ENCODE measurements around the gene CRY1. TPM values are rescaled to one million over a fixed set of nuclear protein-coding genes. Genes with fewer than 3 reads are reported as not detected.

The CRY1 gene
- total RNA-seq, 1 experiment from 2014 or later: 38.4 TPM

- Histone ChIP-seq H3K4me1 (replicated peaks) (peaks cover 54% of the 10 kb centered on the region), H3K27ac (no peak overlapping the region), H3K4me3 (no peak overlapping the region), H3K9me3 (replicated peaks) (no peaks in the 10 kb centered on the region), H3K27me3 (replicated peaks) (no peaks in the 10 kb centered on the region), H3K36me3 (peaks cover 61% of the 10 kb centered on the region)
- no peak for DNase-seq (ENCODE audit: low read depth in 1 of 2, low spot score in 2 of 2)
Observed at GRCh38 chr12:106975993-106976658, 117.2 kb downstream of the CRY1 start.

GRCh38 chr12:106975098-106975497 lies 118.3 kb downstream of the CRY1 start:
- Histone ChIP-seq H3K4me3 (no peak overlapping the region), H3K4me1 (replicated peaks) (peaks cover 54% of the 10 kb centered on the region), H3K27ac (no peak overlapping the region), H3K27me3 (replicated peaks) (no peaks in the 10 kb centered on the region), H3K36me3 (peaks cover 65% of the 10 kb centered on the region), H3K9me3 (replicated peaks) (no peaks in the 10 kb centered on the region)
- no peak for DNase-seq (ENCODE audit: low read depth in 1 of 2, low spot score in 2 of 2)

GRCh38 chr12:106974511-106974910 lies 118.8 kb downstream of the CRY1 start:
- no peak overlapping the region for H3K27ac ChIP-seq
- DNase-seq (ENCODE audit: low read depth in 1 of 2, low spot score in 2 of 2): no peak
- peaks cover 53% of the 10 kb centered on the region for H3K4me1 ChIP-seq (replicated peaks)
- peaks cover 67% of the 10 kb centered on the region for H3K36me3 ChIP-seq
- H3K4me3 ChIP-seq: no peak overlapping the region
- no peaks in the 10 kb centered on the region for H3K27me3 ChIP-seq (replicated peaks)
- no peaks in the 10 kb centered on the region for H3K9me3 ChIP-seq (replicated peaks)

- Histone ChIP-seq H3K36me3 (peaks cover 74% of the 10 kb centered on the region), H3K9me3 (replicated peaks) (no peaks in the 10 kb centered on the region), H3K27ac (no peak overlapping the region), H3K4me3 (no peak overlapping the region), H3K27me3 (replicated peaks) (no peaks in the 10 kb centered on the region), H3K4me1 (replicated peaks) (peaks cover 43% of the 10 kb centered on the region)
- no peak for DNase-seq (ENCODE audit: low read depth in 1 of 2, low spot score in 2 of 2)
Observed at GRCh38 chr12:106973545-106973944, 119.8 kb downstream of the CRY1 start.

GRCh38 chr12:106971065-106971464 lies 122.3 kb downstream of the CRY1 start:
- H3K27ac ChIP-seq: no peak overlapping the region
- H3K4me1 ChIP-seq (replicated peaks): peaks cover 20% of the 10 kb centered on the region
- no peak overlapping the region for H3K4me3 ChIP-seq
- DNase-seq (ENCODE audit: low read depth in 1 of 2, low spot score in 2 of 2): no peak
- no peaks in the 10 kb centered on the region for H3K9me3 ChIP-seq (replicated peaks)
- peaks cover 86% of the 10 kb centered on the region for H3K36me3 ChIP-seq
- no peaks in the 10 kb centered on the region for H3K27me3 ChIP-seq (replicated peaks)

GRCh38 chr12:106964526-106964925 lies 128.8 kb downstream of the CRY1 start:
- no peaks in the 10 kb centered on the region for H3K27me3 ChIP-seq (replicated peaks)
- no peak for DNase-seq (ENCODE audit: low read depth in 1 of 2, low spot score in 2 of 2)
- peaks cover 76% of the 10 kb centered on the region for H3K36me3 ChIP-seq
- no peaks in the 10 kb centered on the region for H3K9me3 ChIP-seq (replicated peaks)
- H3K4me3 ChIP-seq: no peak overlapping the region
- H3K27ac ChIP-seq: no peak overlapping the region
- no peaks in the 10 kb centered on the region for H3K4me1 ChIP-seq (replicated peaks)

GRCh38 chr12:106962286-106962685 lies 131.1 kb downstream of the CRY1 start:
- Histone ChIP-seq H3K36me3 (peaks cover 69% of the 10 kb centered on the region), H3K27ac (no peak overlapping the region), H3K4me3 (no peak overlapping the region), H3K27me3 (replicated peaks) (no peaks in the 10 kb centered on the region), H3K9me3 (replicated peaks) (no peaks in the 10 kb centered on the region), H3K4me1 (replicated peaks) (no peaks in the 10 kb centered on the region; the same call in 1 of the 2 replicates)
- DNase-seq (ENCODE audit: low read depth in 1 of 2, low spot score in 2 of 2): no peak

- H3K36me3 ChIP-seq: peaks cover 60% of the 10 kb centered on the region
- H3K27ac ChIP-seq: no peak overlapping the region
- H3K4me1 ChIP-seq (replicated peaks): no peaks in the 10 kb centered on the region; the same call in 1 of the 2 replicates
- no peak overlapping the region for H3K4me3 ChIP-seq
- DNase-seq (ENCODE audit: low read depth in 1 of 2, low spot score in 2 of 2): no peak
- no peaks in the 10 kb centered on the region for H3K27me3 ChIP-seq (replicated peaks)
- no peaks in the 10 kb centered on the region for H3K9me3 ChIP-seq (replicated peaks)
Observed at GRCh38 chr12:106960443-106960842, 132.9 kb downstream of the CRY1 start.

- DNase-seq (ENCODE audit: low read depth in 1 of 2, low spot score in 2 of 2): no peak
- H3K9me3 ChIP-seq (replicated peaks): no peaks in the 10 kb centered on the region
- no peaks in the 10 kb centered on the region for H3K27me3 ChIP-seq (replicated peaks)
- no peak overlapping the region for H3K27ac ChIP-seq
- H3K4me3 ChIP-seq: peak overlapping the region; percentile 91
- H3K36me3 ChIP-seq: peaks cover 34% of the 10 kb centered on the region
- H3K4me1 ChIP-seq (replicated peaks): peaks cover 20% of the 10 kb centered on the region
Observed at GRCh38 chr12:106957583-106957982, 135.8 kb downstream of the CRY1 start.

GRCh38 chr12:106956048-106956578 lies 137.2 kb downstream of the CRY1 start:
- no peaks in the 10 kb centered on the region for H3K27me3 ChIP-seq (replicated peaks)
- H3K4me3 ChIP-seq: peak overlapping the region; percentile 91
- peaks cover 20% of the 10 kb centered on the region for H3K4me1 ChIP-seq (replicated peaks)
- H3K9me3 ChIP-seq (replicated peaks): no peaks in the 10 kb centered on the region
- H3K27ac ChIP-seq: peak overlapping the region; percentile 96
- peak in 1 of 2 experiments; percentile 67 for DNase-seq (ENCODE audit: low read depth in 1 of 2, low spot score in 2 of 2)
- H3K36me3 ChIP-seq: peaks cover 23% of the 10 kb centered on the region

- Histone ChIP-seq H3K27ac (peak within 1 kb of the TSS; percentile 96), H3K4me3 (peak within 1 kb of the TSS; percentile 91), H3K27me3 (replicated peaks) (no peaks in the 10 kb centered on the region), H3K9me3 (replicated peaks) (no peaks in the 10 kb centered on the region), H3K4me1 (replicated peaks) (peaks cover 20% of the 10 kb centered on the region), H3K36me3 (peaks cover 19% of the 10 kb centered on the region)
- peak; percentile 97 for DNase-seq (ENCODE audit: low read depth in 1 of 2, low spot score in 2 of 2)
Observed at GRCh38 chr12:106955377-106956047, 137.8 kb downstream of the CRY1 start, which contains the start of gene TMEM263. Gene TMEM263 (plus strand): TSS chr12:106955907. CDS start chr12:106967117, 11,210 bp downstream.

- no peak for DNase-seq (ENCODE audit: low read depth in 1 of 2, low spot score in 2 of 2)
- Histone ChIP-seq H3K4me1 (replicated peaks) (peaks cover 20% of the 10 kb centered on the region), H3K9me3 (replicated peaks) (no peaks in the 10 kb centered on the region), H3K36me3 (peaks cover 17% of the 10 kb centered on the region), H3K27ac (peak overlapping the region; percentile 96), H3K27me3 (replicated peaks) (no peaks in the 10 kb centered on the region), H3K4me3 (peak overlapping the region; percentile 91)
Observed at GRCh38 chr12:106954462-106955376, 138.6 kb downstream of the CRY1 start.
